ENCODE measurements around the gene NEURL1B.
"Not testable (repeated sequence)": the region's sequence is repeated elsewhere in the genome, so short reads cannot be mapped to it uniquely, and the experiment has no call there.

The NEURL1B gene

GRCh38 chr5:172699999-172700364, 58.9 kb downstream of the NEURL1B start:
- no peak for DNase-seq

DNA sequence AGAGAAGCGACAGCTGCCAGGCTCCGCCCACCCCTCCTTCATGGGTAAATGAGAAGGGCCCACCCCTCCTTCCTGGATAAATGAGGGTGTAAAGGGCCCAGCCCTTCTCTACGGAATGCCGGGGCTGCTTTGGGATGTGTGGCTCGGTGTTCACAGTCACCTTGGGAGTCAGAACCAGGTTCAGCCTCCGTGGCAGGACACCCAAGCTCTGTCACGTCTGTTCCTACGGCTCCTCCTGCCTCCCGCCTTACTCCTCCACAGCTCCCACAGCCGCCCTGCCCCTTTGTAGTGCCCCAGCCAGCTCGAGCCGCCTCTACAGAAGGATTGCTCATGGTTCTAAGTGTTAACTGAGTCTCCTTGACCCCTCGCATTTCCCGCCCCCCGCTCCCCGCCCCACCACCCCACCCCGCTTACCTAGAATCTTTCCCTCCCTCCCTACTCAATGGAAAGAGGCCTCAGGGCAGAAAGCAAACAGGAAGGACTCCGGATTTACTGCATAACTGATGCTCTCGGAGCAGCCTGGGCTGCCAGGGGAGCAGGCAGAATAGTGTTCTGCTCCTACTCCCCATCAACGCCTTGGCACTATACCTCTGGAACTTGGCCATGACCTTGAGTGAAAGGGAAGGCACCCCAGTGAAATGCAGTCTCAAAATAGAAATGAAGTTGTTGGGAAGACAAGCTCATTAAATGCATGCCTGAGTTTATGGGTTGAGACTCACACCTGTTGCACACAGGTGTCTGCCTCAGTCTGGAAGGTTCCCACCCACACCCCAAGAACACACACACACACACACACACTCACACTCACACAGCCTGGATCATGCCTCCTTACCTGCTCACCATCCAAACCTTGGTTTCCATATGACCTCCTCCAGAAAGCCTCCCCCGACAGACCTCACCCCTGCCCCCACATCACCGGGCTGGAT, 59.6 kb downstream of the NEURL1B start:
- no peak for DNase-seq

DNA sequence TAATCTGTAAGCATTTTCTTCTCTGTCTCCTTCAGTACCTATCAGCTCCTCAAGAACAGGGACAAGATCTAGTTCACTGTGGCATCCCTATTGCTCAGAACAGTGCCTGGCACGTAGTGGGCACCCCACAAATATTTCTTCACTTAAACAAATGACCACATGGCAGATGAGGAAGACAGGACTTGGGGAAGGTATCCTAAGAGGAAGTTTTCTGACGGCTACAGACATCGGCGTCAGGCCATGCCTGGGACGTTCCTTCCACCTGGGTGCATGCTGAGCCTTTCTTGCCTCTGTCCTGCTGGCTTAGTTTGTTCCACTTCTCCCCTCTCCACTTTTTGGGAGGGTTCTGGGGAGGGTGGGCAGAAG, 60.2 kb downstream of the NEURL1B start:
- DNase-seq, result no peak

DNA sequence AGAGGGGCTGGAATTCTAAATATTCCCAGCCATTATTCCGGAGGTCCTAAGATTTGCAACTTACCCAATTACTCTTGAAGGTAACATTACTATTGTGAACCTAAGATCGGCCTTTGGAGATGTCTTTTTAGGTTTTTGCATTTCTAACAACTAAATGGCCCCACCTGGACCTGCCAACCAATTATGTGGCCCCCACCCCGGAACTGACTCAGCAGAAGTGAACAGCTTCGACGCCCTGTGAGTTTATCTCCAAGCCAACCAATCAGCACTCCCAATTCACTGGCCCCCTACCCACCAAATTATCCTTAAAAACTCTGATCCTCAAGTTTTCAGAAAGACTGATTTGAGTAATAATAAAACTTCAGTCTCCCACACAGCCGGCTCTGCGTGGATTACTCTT, 62.9 kb downstream of the NEURL1B start:
- no peak for DNase-seq

GRCh38 chr5:172705576-172706084, 64.6 kb downstream of the NEURL1B start:
- no peak for DNase-seq

- DNase-seq, result no peak
Measured at GRCh38 chr5:172706796-172707195, 65.7 kb downstream of the NEURL1B start.

- no peak for DNase-seq
Measured at GRCh38 chr5:172707285-172708182, 66.5 kb downstream of the NEURL1B start.

GRCh38 chr5:172708183-172708505, 67.1 kb downstream of the NEURL1B start:
- DNase-seq, result no peak

GRCh38 chr5:172710676-172711075, 69.6 kb downstream of the NEURL1B start:
- DNase-seq, result no peak

DNA sequence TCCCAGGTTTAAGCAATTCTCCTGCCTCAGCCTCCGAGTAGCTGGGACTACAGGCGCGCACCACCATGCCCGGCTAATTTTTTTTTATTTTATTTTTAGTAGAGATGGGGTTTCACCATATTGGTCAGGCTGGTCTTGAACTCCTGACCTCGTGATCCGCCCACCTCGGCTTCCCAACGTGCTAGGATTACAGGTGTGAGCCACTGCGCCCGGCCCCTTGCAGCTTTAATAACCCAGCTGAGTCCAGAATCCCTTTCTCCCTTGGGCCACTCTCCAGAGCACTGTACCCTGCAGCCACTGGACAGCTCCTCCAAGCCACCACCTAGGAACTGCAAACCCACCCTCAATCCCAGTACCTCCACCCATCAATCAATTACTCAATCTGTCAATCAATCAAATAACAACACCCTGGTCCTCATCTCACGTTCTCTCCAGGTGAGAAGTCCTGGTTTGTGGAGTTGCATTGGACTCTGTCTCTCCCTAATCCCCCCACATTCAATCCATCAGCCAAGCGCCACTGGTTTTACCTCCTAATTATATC, 70.3 kb downstream of the NEURL1B start:
- not testable (repeated sequence) for DNase-seq

DNA sequence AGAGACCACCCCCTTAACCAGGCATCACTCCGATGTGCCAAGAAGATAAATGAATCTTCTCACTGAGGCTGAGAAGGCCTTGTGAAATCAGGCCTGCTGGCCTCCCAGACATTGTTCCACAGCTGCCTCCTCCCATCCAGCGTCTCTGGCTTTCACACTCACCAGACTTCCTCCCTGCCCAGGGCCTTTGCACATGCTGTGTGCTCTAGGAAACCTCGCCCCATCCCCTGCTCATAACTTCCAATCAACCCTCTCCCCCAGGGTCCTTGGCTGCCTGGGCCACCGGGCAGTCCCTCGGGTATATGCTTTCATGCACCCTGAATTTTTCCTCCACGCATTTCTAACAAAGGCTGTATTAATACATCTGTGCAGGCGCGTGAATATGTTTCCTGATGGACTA, 71.5 kb downstream of the NEURL1B start:
- no peak for DNase-seq

GRCh38 chr5:172713113-172713808, 72.2 kb downstream of the NEURL1B start:
- DNase-seq, result peak; percentile 60 to 73

GRCh38 chr5:172713809-172714490, 72.9 kb downstream of the NEURL1B start:
- DNase-seq, result no peak

GRCh38 chr5:172714491-172715420, 73.7 kb downstream of the NEURL1B start:
- peak; percentile 75 to 78 for DNase-seq

DNA sequence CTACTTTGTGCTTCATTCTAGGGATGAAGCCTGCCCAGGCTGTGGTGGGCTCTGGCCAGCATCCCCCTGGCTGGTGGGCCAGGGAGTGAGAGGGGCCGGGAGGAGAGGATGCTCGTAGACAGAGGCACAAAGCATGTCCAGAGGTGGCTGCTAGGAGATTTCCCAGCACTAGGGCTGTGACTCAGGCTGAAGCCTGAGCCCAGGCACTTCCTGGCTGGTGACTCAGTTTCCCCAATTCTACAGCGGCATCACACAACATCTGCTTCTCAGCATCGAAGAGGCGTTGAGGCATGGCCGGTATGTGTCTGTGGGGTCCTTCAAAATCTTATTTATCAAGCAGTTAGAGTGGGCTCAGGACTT, 74.3 kb downstream of the NEURL1B start:
- DNase-seq, result no peak

- DNase-seq, result no peak
Measured at GRCh38 chr5:172715931-172716682, 75.0 kb downstream of the NEURL1B start.

DNA sequence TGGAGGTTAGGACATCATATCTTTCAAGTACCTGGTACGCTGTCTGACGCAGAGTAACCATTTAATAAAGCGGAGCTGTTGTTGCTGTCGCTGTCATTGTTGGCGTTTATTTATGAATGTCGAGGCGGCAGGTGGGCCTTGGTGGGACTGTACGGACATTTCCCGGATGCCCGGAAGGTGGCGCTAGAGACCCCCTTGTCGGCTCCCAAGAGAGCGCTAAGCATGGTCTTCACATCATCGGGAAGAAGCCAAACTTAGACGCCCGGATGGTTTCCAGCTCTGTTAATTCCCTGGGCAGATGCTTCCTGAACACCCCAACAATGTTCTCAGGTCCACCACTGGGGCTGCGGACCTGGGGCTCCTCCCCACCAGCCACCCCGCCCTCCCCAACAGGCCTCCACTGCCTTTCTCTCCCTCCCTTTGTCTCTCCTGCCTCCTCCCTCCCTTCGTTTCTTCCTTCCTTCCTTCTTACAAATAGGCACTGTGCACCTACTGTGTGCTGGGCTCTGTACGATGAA, 75.8 kb downstream of the NEURL1B start:
- peak; percentile 84 to 85 for DNase-seq

GRCh38 chr5:172717481-172718195, 76.6 kb downstream of the NEURL1B start:
- no peak for DNase-seq

GRCh38 chr5:172718527-172719114, 77.6 kb downstream of the NEURL1B start:
- no peak for DNase-seq
